Upper lobe of left lung (tissue), 4 donors: ENCODE measurements around the gene TLK1.

ENCODE experiments used
- EP300 ChIP-seq, 4 donors: sonication (generic); formaldehyde crosslinking; IDR thresholded peaks; one replicate each; pipeline ENCODE4 v1.5.1; 2017; ENCODE audit warnings: antibody characterized with exemption in 4 of 4, control low read depth in 2 of 4
- POLR2A ChIP-seq, 4 donors: fragments of 450-650 bp; IDR thresholded peaks; one replicate each; pipeline ENCODE4 v1.5.1; 2016 to 2017; ENCODE audit warnings: antibody characterized with exemption in 4 of 4, mild to moderate bottlenecking in 2 of 4
- TF ChIP-seq, protein P1 (sequence below), 6 experiments: fragments of 450-650 bp in 4 of 6; fragments of 200-600 bp in 2 of 6; sonication (generic) in 2 of 6; IDR thresholded peaks; one replicate each; pipeline ENCODE4 v1.5.1; 2016 to 2019; ENCODE audit warnings: antibody characterized with exemption in 6 of 6

GRCh38 chr2:171132086-171132485 is 28.6 kb downstream of the TLK1 start:
- TF ChIP-seq POLR2A (IDR thresholded peaks at IDR 0.05) (no peak), EP300 (IDR thresholded peaks at IDR 0.05) (no peak)
- TF ChIP-seq, protein P1, sequence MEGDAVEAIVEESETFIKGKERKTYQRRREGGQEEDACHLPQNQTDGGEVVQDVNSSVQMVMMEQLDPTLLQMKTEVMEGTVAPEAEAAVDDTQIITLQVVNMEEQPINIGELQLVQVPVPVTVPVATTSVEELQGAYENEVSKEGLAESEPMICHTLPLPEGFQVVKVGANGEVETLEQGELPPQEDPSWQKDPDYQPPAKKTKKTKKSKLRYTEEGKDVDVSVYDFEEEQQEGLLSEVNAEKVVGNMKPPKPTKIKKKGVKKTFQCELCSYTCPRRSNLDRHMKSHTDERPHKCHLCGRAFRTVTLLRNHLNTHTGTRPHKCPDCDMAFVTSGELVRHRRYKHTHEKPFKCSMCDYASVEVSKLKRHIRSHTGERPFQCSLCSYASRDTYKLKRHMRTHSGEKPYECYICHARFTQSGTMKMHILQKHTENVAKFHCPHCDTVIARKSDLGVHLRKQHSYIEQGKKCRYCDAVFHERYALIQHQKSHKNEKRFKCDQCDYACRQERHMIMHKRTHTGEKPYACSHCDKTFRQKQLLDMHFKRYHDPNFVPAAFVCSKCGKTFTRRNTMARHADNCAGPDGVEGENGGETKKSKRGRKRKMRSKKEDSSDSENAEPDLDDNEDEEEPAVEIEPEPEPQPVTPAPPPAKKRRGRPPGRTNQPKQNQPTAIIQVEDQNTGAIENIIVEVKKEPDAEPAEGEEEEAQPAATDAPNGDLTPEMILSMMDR (IDR thresholded peaks at IDR 0.05): no peak
